ENCODE data around the gene PCDHGB5. TPM values are rescaled to one million over a fixed set of nuclear protein-coding genes. Genes with fewer than 3 reads are reported as not detected.
A peak's percentile ranks its signal among the peaks of the same experiment; 100 is the strongest.
"Not testable (repeated sequence)": the region's sequence is repeated elsewhere in the genome, so short reads cannot be mapped to it uniquely, and the experiment has no call there.

Gene PCDHGB5
- total and polyA plus RNA-seq, 4 donors, result 1.2 to 14.3 (median 6.3) TPM

- WGBS, 2 donors, result 46 to 57% methylated on average over 42 to 43 of the region's 43 CpGs
- Histone ChIP-seq H3K4me3 (no peak overlapping the region), H3K27ac (ENCODE audit: low read depth in 1 of 2, low read length in 1 of 2) (no peak overlapping the region), H3K36me3 (ENCODE audit: control insufficient read depth in 4 of 4, insufficient read depth in 4 of 4, low read length in 4 of 4) (peaks cover 0 to 4% (median 0%) of the 10 kb centered on the region in 4 donors), H3K4me1 (ENCODE audit: control insufficient read depth in 5 of 5, insufficient read depth in 5 of 5, low read length in 5 of 5) (no peaks in the 10 kb centered on the region), H3K9me3 (ENCODE audit: control insufficient read depth in 4 of 4, insufficient read depth in 3 of 4, low read length in 3 of 4) (peaks cover 6 to 44% (median 31%) of the 10 kb centered on the region in 4 donors), H3K9ac (ENCODE audit: insufficient read depth in 1 of 2, low read length in 2 of 2) (no peak overlapping the region), H3K27me3 (ENCODE audit: control insufficient read depth in 3 of 3, insufficient read depth in 3 of 3, low read length in 2 of 3) (peaks cover 0 to 5% (median 0%) of the 10 kb centered on the region in 3 donors)
- ATAC-seq (ENCODE audit: insufficient read depth, low FRiP score), result no peak
- TF ChIP-seq CTCF (IDR thresholded peaks at IDR 0.05; ENCODE audit: control extremely low read depth, extremely low read depth), result no peak
- no peak for DNase-seq
These were observed 13.1 kb upstream of the PCDHGB5 start for GRCh38 chr5:141384471-141385267.

- H3K9me3 ChIP-seq (ENCODE audit: control insufficient read depth in 4 of 4, insufficient read depth in 3 of 4, low read length in 3 of 4), result peaks cover 3 to 48% (median 26%) of the 10 kb centered on the region in 4 donors
- peak in 2 of 3 donors; percentile 17 to 19 for DNase-seq
These were observed 10.0 kb upstream of the PCDHGB5 start, which contains the start of gene PCDHGB4 for GRCh38 chr5:141387557-141388311. Gene PCDHGB4, plus strand, starts transcription at chr5:141387698. Its CDS starts 187 bp downstream, at chr5:141387885.

GRCh38 chr5:141388661-141389060 is 9.1 kb upstream of the PCDHGB5 start:
- peaks cover 3 to 47% (median 23%) of the 10 kb centered on the region in 4 donors for H3K9me3 ChIP-seq (ENCODE audit: control insufficient read depth in 4 of 4, insufficient read depth in 3 of 4, low read length in 3 of 4)

More at GRCh38 chr5:141387557-141388311, 10.0 kb upstream of the PCDHGB5 start, which contains the start of gene PCDHGB4:
- H3K9ac ChIP-seq (ENCODE audit: insufficient read depth in 1 of 2, low read length in 2 of 2); H3K36me3 ChIP-seq (ENCODE audit: control insufficient read depth in 4 of 4, insufficient read depth in 4 of 4, low read length in 4 of 4); H3K27ac ChIP-seq (ENCODE audit: low read depth in 1 of 2, low read length in 1 of 2); H3K27me3 ChIP-seq (ENCODE audit: control insufficient read depth in 3 of 3, insufficient read depth in 3 of 3, low read length in 2 of 3); H3K4me3 ChIP-seq; H3K4me1 ChIP-seq (ENCODE audit: control insufficient read depth in 5 of 5, insufficient read depth in 5 of 5, low read length in 5 of 5): not testable (repeated sequence)
- ATAC-seq (ENCODE audit: insufficient read depth, low FRiP score), result peak; percentile 62
- 13 to 14% methylated on average over 17 to 22 of the region's 40 CpGs for WGBS, 2 donors

More at GRCh38 chr5:141388661-141389060, 9.1 kb upstream of the PCDHGB5 start:
- no peak for DNase-seq
- Histone ChIP-seq H3K4me3 (no peak overlapping the region), H3K27ac (ENCODE audit: low read depth in 1 of 2, low read length in 1 of 2) (no peak overlapping the region), H3K4me1 (ENCODE audit: control insufficient read depth in 5 of 5, insufficient read depth in 5 of 5, low read length in 5 of 5) (no peaks in the 10 kb centered on the region), H3K27me3 (ENCODE audit: control insufficient read depth in 3 of 3, insufficient read depth in 3 of 3, low read length in 2 of 3) (peaks cover 0 to 2% (median 0%) of the 10 kb centered on the region in 3 donors), H3K9ac (ENCODE audit: insufficient read depth in 1 of 2, low read length in 2 of 2) (no peak overlapping the region), H3K36me3 (ENCODE audit: control insufficient read depth in 4 of 4, insufficient read depth in 4 of 4, low read length in 4 of 4) (peaks cover 0 to 15% (median 0%) of the 10 kb centered on the region in 4 donors)
- 40 to 54% methylated on average over 10 of the region's 10 CpGs for WGBS, 2 donors
- TF ChIP-seq CTCF (IDR thresholded peaks at IDR 0.05; ENCODE audit: control extremely low read depth, extremely low read depth), result no peak
- ATAC-seq (ENCODE audit: insufficient read depth, low FRiP score), result no peak
